Measurements from ENCODE around the gene UBE2R2. TPM values are rescaled to one million over a fixed set of nuclear protein-coding genes. Genes with fewer than 3 reads are reported as not detected.
A peak's percentile ranks its signal among the peaks of the same experiment; 100 is the strongest.
"Not testable (repeated sequence)": the region's sequence is repeated elsewhere in the genome, so short reads cannot be mapped to it uniquely, and the experiment has no call there.

UBE2R2 gene
- total RNA-seq, 1 donor from 2014 or later, result 18.3 TPM

DNA sequence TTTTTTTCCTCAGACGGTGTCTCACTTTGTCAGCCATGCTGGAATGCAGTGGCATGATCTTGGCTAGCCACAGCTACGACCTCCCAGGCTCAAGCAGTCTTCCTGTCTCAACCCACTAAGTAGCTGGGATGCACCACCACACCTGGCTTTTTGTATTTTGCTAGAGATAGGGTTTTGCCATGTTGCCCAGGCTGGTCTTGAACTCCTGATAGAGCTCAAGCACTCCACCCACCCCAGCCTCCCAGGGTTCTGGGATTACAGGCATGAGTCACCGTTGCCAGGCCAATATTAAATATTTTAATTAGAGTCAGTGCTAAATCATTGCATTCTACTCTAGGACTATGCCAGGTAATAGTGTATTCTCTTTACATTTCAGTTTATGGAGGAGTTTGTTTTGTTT, 41.5 kb downstream of the UBE2R2 start:
- no peaks in the 10 kb centered on the region for H3K27me3 ChIP-seq (ENCODE audit: control insufficient read depth in 3 of 3, insufficient read depth in 3 of 3, low read length in 3 of 3)
- H3K27ac ChIP-seq (ENCODE audit: low read depth, low read length), result no peak overlapping the region
- H3K9ac ChIP-seq (ENCODE audit: low read depth in 1 of 3, low read length in 3 of 3), result no peak overlapping the region
- H3K9me3 ChIP-seq (ENCODE audit: control insufficient read depth in 3 of 3, low read length in 3 of 3), result no peaks in the 10 kb centered on the region
- peaks cover 0 to 5% (median 2%) of the 10 kb centered on the region in 3 donors for H3K4me1 ChIP-seq (ENCODE audit: control insufficient read depth in 3 of 3, insufficient read depth in 3 of 3, low read length in 3 of 3)
- no peak overlapping the region for H3K4me3 ChIP-seq (ENCODE audit: low read length in 3 of 3)
- H3K36me3 ChIP-seq (ENCODE audit: control insufficient read depth in 3 of 3, insufficient read depth in 3 of 3, low read length in 3 of 3), result no peaks in the 10 kb centered on the region

DNA sequence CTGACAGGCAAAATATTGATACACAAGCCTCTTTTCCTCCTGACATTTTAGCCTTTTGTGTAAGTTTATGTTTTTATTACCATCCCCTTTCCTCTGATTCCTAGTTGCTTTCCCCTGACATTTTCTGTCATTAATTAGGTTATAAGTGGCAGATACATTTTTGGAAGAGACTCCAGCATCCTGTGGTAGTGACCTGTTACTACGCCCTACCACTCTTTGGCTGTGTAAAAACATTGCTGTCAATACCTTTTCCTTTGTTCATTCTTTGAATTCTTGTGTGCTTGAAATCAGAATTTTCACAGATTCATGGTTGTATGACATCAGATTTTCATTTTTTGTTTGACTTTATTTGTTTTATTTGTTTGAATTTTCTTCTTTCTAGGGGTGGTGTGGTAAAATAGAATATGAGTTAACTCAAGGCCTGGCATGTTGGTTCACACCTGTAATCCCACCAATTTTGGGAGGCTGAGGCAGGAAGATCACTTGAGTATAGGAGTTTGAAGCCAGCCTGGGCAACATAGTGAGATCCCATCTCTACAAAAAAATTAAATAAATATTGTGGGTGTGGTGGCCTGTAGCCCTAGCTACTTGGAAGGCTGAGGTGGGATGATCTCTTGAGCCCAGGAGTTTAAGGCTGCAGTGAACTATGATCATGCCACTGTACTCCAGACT, 43.4 kb downstream of the UBE2R2 start:
- Histone ChIP-seq H3K9me3 (ENCODE audit: control insufficient read depth in 3 of 3, low read length in 3 of 3) (no peaks in the 10 kb centered on the region), H3K36me3 (ENCODE audit: control insufficient read depth in 3 of 3, insufficient read depth in 3 of 3, low read length in 3 of 3) (peaks cover 0 to 2% (median 0%) of the 10 kb centered on the region in 3 donors), H3K9ac (ENCODE audit: low read depth in 1 of 3, low read length in 3 of 3) (no peak overlapping the region), H3K4me3 (ENCODE audit: low read length in 3 of 3) (no peak overlapping the region), H3K27ac (ENCODE audit: low read depth, low read length) (no peak overlapping the region), H3K27me3 (ENCODE audit: control insufficient read depth in 3 of 3, insufficient read depth in 3 of 3, low read length in 3 of 3) (no peaks in the 10 kb centered on the region), H3K4me1 (ENCODE audit: control insufficient read depth in 3 of 3, insufficient read depth in 3 of 3, low read length in 3 of 3) (peaks cover 0 to 5% (median 2%) of the 10 kb centered on the region in 3 donors)

DNA sequence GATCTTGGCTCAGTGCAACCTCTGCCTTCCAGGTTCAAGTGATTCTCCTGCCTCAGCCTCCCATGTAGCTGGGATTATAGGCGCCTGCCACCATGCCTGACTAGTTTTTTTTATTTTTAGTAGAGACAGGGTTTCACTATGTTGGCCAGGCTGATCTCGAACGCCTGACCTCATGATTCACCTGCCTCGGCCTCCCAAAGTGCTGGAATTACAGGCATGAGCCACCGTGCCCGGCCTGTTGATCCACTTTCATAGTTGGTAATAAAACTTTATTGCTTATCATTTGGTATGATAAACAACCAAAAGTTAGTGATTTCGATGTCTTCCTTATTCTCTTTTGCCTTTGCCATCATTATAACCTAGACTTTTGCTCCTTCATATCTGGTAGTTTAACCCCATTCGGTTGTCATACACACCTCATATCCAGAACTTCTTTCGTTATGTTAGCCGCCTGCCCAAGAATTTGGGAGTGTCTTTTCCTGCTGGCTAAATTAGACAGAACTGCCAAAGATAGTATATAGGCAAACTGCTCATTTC, 45.0 kb downstream of the UBE2R2 start:
- Histone ChIP-seq H3K27ac (ENCODE audit: low read depth, low read length) (no peak overlapping the region), H3K9ac (ENCODE audit: low read depth in 1 of 3, low read length in 3 of 3) (no peak overlapping the region), H3K4me3 (ENCODE audit: low read length in 3 of 3) (no peak overlapping the region), H3K36me3 (ENCODE audit: control insufficient read depth in 3 of 3, insufficient read depth in 3 of 3, low read length in 3 of 3) (peaks cover 0 to 2% (median 0%) of the 10 kb centered on the region in 3 donors), H3K9me3 (ENCODE audit: control insufficient read depth in 3 of 3, low read length in 3 of 3) (no peaks in the 10 kb centered on the region), H3K4me1 (ENCODE audit: control insufficient read depth in 3 of 3, insufficient read depth in 3 of 3, low read length in 3 of 3) (peaks cover 0 to 5% (median 2%) of the 10 kb centered on the region in 3 donors), H3K27me3 (ENCODE audit: control insufficient read depth in 3 of 3, insufficient read depth in 3 of 3, low read length in 3 of 3) (no peaks in the 10 kb centered on the region)

DNA sequence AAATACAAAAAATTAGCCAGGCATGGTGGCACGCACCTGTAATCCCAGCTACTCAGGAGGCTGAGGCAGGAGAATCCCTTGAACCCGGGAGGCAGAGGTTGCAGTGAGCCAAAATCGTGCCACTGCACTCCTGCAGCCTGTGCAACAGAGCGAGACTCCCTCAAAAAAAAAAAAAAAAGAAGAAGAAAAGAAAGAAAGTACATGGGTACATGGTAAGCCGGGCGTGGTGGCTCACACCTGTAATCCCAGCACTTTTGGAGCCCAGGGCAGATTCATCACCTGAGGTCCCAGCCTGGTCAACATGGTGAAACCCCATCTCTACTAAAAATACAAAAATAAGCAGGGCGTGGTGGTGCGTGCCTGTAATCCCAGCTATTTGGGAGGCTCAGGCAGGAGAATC, 46.1 kb downstream of the UBE2R2 start:
- not testable (repeated sequence) for H3K36me3 ChIP-seq (ENCODE audit: control insufficient read depth in 3 of 3, insufficient read depth in 3 of 3, low read length in 3 of 3); H3K9ac ChIP-seq (ENCODE audit: low read depth in 1 of 3, low read length in 3 of 3); H3K27ac ChIP-seq (ENCODE audit: low read depth, low read length); H3K4me3 ChIP-seq (ENCODE audit: low read length in 3 of 3); H3K27me3 ChIP-seq (ENCODE audit: control insufficient read depth in 3 of 3, insufficient read depth in 3 of 3, low read length in 3 of 3); H3K9me3 ChIP-seq (ENCODE audit: control insufficient read depth in 3 of 3, low read length in 3 of 3)
- H3K4me1 ChIP-seq (ENCODE audit: control insufficient read depth in 3 of 3, insufficient read depth in 3 of 3, low read length in 3 of 3), result peaks cover 6 to 10% (median 7%) of the 10 kb centered on the region in 3 donors

DNA sequence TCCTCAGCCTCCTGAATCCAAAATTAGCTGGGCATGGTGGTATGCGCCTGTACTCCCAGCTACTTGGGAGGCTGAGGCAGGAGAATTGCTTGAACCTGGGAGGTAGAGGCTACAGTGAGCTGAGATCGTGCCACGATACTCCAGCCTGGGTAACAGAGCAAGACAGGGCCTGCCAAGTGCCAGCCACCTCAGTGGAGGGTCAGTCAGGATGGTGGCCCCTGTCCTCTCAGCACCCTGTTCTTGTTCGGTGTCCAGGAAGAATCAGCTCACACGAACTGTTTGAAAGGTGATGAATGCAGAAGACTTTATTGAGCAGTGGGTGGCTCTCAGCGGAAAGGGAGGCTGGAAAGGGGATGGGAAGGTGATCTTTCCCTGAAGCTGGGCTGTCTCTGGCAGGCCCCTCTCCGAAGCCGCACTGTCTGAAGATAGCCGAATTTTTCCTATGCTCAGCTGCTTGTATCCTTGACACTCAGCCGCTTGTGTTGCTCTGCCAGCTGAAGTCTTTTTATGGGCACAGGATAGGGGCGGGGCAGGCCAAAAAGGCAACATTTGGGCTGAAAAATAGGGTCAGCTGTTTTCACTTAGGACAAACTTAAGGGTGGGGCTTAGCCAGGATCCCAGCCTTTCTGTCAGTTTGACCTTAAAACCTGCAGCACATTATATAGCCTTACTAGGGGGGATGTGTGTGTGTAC, 50.9 kb downstream of the UBE2R2 start:
- Histone ChIP-seq H3K9me3 (ENCODE audit: control insufficient read depth in 3 of 3, low read length in 3 of 3) (no peaks in the 10 kb centered on the region), H3K9ac (ENCODE audit: low read depth in 1 of 3, low read length in 3 of 3) (peak overlapping the region in 2 of 3 donors; percentile 14 to 33), H3K27me3 (ENCODE audit: control insufficient read depth in 3 of 3, insufficient read depth in 3 of 3, low read length in 3 of 3) (no peaks in the 10 kb centered on the region), H3K4me3 (ENCODE audit: low read length in 3 of 3) (peak overlapping the region in 2 of 3 donors; percentile 15 to 41), H3K27ac (ENCODE audit: low read depth, low read length) (peak overlapping the region; percentile 46), H3K36me3 (ENCODE audit: control insufficient read depth in 3 of 3, insufficient read depth in 3 of 3, low read length in 3 of 3) (peaks cover 0 to 2% (median 0%) of the 10 kb centered on the region in 3 donors), H3K4me1 (ENCODE audit: control insufficient read depth in 3 of 3, insufficient read depth in 3 of 3, low read length in 3 of 3) (peaks cover 17 to 22% (median 19%) of the 10 kb centered on the region in 3 donors)

DNA sequence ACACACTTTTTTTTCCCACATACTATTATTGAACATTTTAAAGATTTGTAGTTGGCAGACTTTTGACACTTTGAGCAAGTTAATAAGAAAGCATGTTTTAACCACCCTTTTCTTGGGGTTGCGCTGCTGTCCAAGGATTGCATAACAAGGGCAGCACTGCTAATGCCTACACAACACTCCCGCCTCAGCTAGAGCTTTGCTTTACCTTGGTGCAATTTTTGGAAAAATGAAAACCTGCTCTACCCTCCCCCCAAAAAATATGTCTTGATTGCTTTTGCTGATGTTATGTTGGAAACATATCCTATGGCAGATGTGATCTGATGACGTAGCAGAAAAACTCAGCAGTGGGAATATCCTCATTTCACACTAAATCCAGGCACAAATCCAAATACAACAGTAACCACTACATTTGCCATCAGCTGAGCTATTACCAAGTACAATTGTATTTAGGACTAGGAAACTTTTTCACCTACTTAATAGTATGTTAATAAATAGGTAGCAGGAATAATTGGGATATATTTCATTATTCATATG, 51.5 kb downstream of the UBE2R2 start:
- Histone ChIP-seq H3K4me3 (ENCODE audit: low read length in 3 of 3) (peak overlapping the region in 1 of 3 donors; percentile 15), H3K27me3 (ENCODE audit: control insufficient read depth in 3 of 3, insufficient read depth in 3 of 3, low read length in 3 of 3) (no peaks in the 10 kb centered on the region), H3K27ac (ENCODE audit: low read depth, low read length) (peak overlapping the region; percentile 46)

DNA sequence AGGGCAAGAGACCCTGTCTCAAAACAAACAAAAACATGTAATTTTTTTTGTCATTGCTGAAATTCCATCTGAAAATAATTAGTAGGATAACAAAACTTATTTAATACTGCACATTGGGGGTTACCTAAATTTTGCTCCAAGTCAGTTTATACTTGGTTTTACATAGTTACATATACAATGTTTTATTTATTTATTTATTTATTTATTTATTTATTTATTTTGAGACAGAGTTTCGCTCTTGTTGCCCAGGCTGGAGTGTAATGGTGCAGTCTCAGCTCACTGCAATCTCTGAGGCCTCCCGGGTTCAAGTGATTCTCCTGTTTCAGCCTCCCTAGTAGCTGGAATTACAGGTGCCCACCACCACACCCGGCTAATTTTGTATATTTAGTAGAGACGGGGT, 52.3 kb downstream of the UBE2R2 start:
- not testable (repeated sequence) for H3K9me3 ChIP-seq (ENCODE audit: control insufficient read depth in 3 of 3, low read length in 3 of 3); H3K4me3 ChIP-seq (ENCODE audit: low read length in 3 of 3); H3K27me3 ChIP-seq (ENCODE audit: control insufficient read depth in 3 of 3, insufficient read depth in 3 of 3, low read length in 3 of 3); H3K36me3 ChIP-seq (ENCODE audit: control insufficient read depth in 3 of 3, insufficient read depth in 3 of 3, low read length in 3 of 3); H3K9ac ChIP-seq (ENCODE audit: low read depth in 1 of 3, low read length in 3 of 3); H3K27ac ChIP-seq (ENCODE audit: low read depth, low read length)
- peaks cover 17 to 22% (median 19%) of the 10 kb centered on the region in 3 donors for H3K4me1 ChIP-seq (ENCODE audit: control insufficient read depth in 3 of 3, insufficient read depth in 3 of 3, low read length in 3 of 3)

More for the DNA sequence above, 51.5 kb downstream of the UBE2R2 start:
- Histone ChIP-seq H3K9ac (ENCODE audit: low read depth in 1 of 3, low read length in 3 of 3) (no peak overlapping the region), H3K9me3 (ENCODE audit: control insufficient read depth in 3 of 3, low read length in 3 of 3) (no peaks in the 10 kb centered on the region), H3K36me3 (ENCODE audit: control insufficient read depth in 3 of 3, insufficient read depth in 3 of 3, low read length in 3 of 3) (peaks cover 0 to 2% (median 0%) of the 10 kb centered on the region in 3 donors), H3K4me1 (ENCODE audit: control insufficient read depth in 3 of 3, insufficient read depth in 3 of 3, low read length in 3 of 3) (peaks cover 17 to 22% (median 19%) of the 10 kb centered on the region in 3 donors)

DNA sequence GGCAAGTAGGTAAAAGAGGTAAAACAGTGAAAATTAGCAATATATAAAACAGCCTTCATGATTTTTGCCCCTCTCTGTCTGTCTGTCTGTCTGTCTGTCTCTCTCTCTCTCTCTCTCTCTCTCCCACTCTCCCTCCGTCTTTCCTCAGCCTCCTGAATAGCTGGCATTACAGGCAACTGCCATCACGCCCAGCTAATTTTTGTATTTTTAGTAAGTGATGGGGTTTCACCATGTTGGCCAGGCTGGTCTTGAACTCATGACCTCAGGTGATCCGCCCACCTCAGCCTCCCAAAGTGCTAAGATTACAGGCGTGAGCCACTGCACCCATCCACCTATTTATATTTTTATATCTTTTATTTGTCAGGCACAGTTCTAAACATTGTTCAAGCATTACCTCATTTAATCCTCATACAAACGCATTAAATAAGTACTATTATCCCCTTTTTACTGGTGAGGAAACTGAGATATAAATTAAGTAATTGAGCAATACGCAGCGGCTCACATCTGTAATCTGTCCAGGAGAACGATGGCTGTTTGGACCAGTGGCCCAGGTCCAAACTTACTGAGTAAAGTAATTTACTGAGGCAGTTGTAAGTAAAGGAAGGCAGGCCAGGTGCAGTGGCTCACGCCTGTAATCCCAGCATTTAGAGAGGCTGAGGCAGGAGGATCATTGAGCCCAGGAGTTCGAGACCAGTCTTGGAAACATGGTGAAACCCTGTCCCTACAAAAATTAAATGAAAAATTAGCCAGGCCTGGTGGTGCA, 60.9 kb downstream of the UBE2R2 start:
- H3K9ac ChIP-seq (ENCODE audit: low read depth in 1 of 3, low read length in 3 of 3), result peak overlapping the region in 1 of 3 donors; percentile 33
- no peak overlapping the region for H3K4me3 ChIP-seq (ENCODE audit: low read length in 3 of 3)
- H3K27me3 ChIP-seq (ENCODE audit: control insufficient read depth in 3 of 3, insufficient read depth in 3 of 3, low read length in 3 of 3), result no peaks in the 10 kb centered on the region
- H3K27ac ChIP-seq (ENCODE audit: low read depth, low read length), result peak overlapping the region; percentile 75
- no peaks in the 10 kb centered on the region for H3K9me3 ChIP-seq (ENCODE audit: control insufficient read depth in 3 of 3, low read length in 3 of 3)
- no peaks in the 10 kb centered on the region for H3K36me3 ChIP-seq (ENCODE audit: control insufficient read depth in 3 of 3, insufficient read depth in 3 of 3, low read length in 3 of 3)
- H3K4me1 ChIP-seq (ENCODE audit: control insufficient read depth in 3 of 3, insufficient read depth in 3 of 3, low read length in 3 of 3), result peaks cover 19 to 39% (median 32%) of the 10 kb centered on the region in 3 donors

DNA sequence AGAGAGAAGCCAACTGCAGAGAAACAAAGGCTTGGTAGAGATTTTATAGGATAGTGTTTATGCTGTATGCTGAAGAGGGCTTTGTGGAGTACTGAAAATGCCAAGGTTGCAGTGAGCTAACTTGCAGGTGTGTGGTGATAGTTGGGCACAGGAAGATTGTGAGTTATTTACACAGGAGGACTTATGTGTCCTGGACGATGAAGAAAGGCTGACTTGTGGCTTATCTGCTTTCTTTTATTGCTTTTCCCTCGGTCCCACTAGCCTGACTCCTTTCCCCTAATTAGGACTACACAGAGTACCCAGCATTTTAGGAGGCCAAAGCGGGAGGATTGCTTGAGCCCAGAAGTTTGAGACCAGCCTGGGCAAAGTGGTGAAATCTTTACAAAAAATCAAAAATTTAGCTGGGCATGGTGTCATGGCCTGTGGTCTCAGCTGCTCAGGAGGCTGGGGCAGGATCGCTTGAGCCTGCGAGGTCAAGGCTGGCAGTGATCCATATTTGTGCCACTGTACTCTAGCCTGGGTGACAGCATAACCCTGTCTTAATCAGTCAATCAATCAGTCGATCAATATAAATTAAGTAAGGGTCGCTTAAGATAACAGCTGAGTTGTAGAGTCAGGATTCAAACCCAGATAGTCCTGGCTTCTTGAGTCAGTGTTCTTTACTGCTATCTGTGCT, 61.9 kb downstream of the UBE2R2 start:
- peak overlapping the region in 1 of 3 donors; percentile 33 for H3K9ac ChIP-seq (ENCODE audit: low read depth in 1 of 3, low read length in 3 of 3)
- no peaks in the 10 kb centered on the region for H3K9me3 ChIP-seq (ENCODE audit: control insufficient read depth in 3 of 3, low read length in 3 of 3)
- H3K4me1 ChIP-seq (ENCODE audit: control insufficient read depth in 3 of 3, insufficient read depth in 3 of 3, low read length in 3 of 3), result peaks cover 19 to 39% (median 32%) of the 10 kb centered on the region in 3 donors
- no peaks in the 10 kb centered on the region for H3K36me3 ChIP-seq (ENCODE audit: control insufficient read depth in 3 of 3, insufficient read depth in 3 of 3, low read length in 3 of 3)
- H3K27ac ChIP-seq (ENCODE audit: low read depth, low read length), result peak overlapping the region; percentile 75
- H3K27me3 ChIP-seq (ENCODE audit: control insufficient read depth in 3 of 3, insufficient read depth in 3 of 3, low read length in 3 of 3), result no peaks in the 10 kb centered on the region
- no peak overlapping the region for H3K4me3 ChIP-seq (ENCODE audit: low read length in 3 of 3)
